Body of pancreas (tissue), 4 donors: ENCODE measurements around the gene POLDIP3. TPM values are rescaled to one million over a fixed set of nuclear protein-coding genes. Genes with fewer than 3 reads are reported as not detected.
"Not testable (repeated sequence)": the region's sequence is repeated elsewhere in the genome, so short reads cannot be mapped to it uniquely, and the experiment has no call there.

Source experiments
- ATAC-seq: fragments of 150-250 bp; one replicate; pipeline ENCODE4 v1.9.1; 2016
- DNase-seq, 4 donors: peaks; one replicate each; pipeline ENCODE4 v3.0.0-alpha.2; 2019
- H3K27ac ChIP-seq, 4 donors: fragments of 200-600 bp; sonication (generic); 1 replicate in 3 of 4; 2 replicates in 1 of 4; pipeline versions ENCODE4 v1.5.1 to v1.6.1; 2016 to 2019; ENCODE audit warnings: mild to moderate bottlenecking in 1 of 4, mixed read lengths in 1 of 4, moderate library complexity in 1 of 4
- H3K27me3 ChIP-seq, 2 donors: fragments of 200-600 bp; sonication (generic); one replicate each; pipeline ENCODE4 v1.6.0; 2016; ENCODE audit warnings: mild to moderate bottlenecking in 1 of 2
- H3K36me3 ChIP-seq, 2 donors: fragments of 200-600 bp; sonication (generic); replicated peaks in 1 of 2; 2 replicates each; pipeline ENCODE4 v1.5.1; 2016; ENCODE audit warnings: low read depth in 2 of 2; ENCODE audit not compliant: insufficient read depth in 1 of 2
- H3K4me1 ChIP-seq: fragments of 200-600 bp; sonication (generic); one replicate; pipeline ENCODE4 v1.6.0; 2016
- H3K4me3 ChIP-seq, 2 donors: fragments of 200-600 bp; sonication (generic); 1 replicate in 1 of 2; 2 replicates in 1 of 2; pipeline ENCODE4 v1.5.1; 2016 to 2019
- H3K9me3 ChIP-seq, 3 donors: fragments of 200-600 bp; sonication (generic); 1 replicate in 2 of 3; 2 replicates in 1 of 3; pipeline ENCODE4 v1.5.1; 2016
- CTCF ChIP-seq, 7 experiments: fragments of 450-650 bp in 4 of 7; fragments of 200-600 bp in 3 of 7; sonication (generic) in 3 of 7; IDR thresholded peaks; one replicate each; pipeline ENCODE4 v1.5.1; 2016 to 2019; ENCODE audit warnings: antibody characterized with exemption in 7 of 7
- POLR2A ChIP-seq, 3 donors: fragments of 450-650 bp; IDR thresholded peaks; one replicate each; pipeline ENCODE4 v1.6.1; 2016; ENCODE audit warnings: antibody characterized with exemption in 3 of 3, mild to moderate bottlenecking in 2 of 3
- whole genome bisulfite sequencing, 2 donors: methylation state at CpG; one replicate each; pipeline ENCODE4 v1.1.5; 2017; 5-methylcytosine and 5-hydroxymethylcytosine counted together
- intact Hi-C: fragments of 100-400 bp; cut with DNase I; formaldehyde crosslinking; loops from one replicate; pipeline ENCODE4 v1.15.1; 2023
- total RNA-seq, 2 donors: library from RNA; depleted of rRNA; stranded (reverse); fragments of >200 nt; gene quantifications; one replicate each; pipeline ENCODE4 v1.1.0, GENCODE V29; 2016

POLDIP3 gene
- total RNA-seq, 2 donors from 2014 or later = 23.1 to 30.6 TPM

GRCh38 chr22:42581762-42582716 lies 32.6 kb downstream of the POLDIP3 start:
- peak; percentile 88 for ATAC-seq
- peaks cover 10% of the 10 kb centered on the region for H3K4me1 ChIP-seq
- peak overlapping the region in 3 of 4 donors; percentile 29 to 56 (median 36) for H3K27ac ChIP-seq

GRCh38 chr22:42581194-42581761 lies 33.4 kb downstream of the POLDIP3 start:
- Histone ChIP-seq H3K36me3 (peaks cover 4 to 23% of the 10 kb centered on the region in 2 donors), H3K4me3 (peak overlapping the region; percentile 60 to 81), H3K27ac (peak overlapping the region in 3 of 4 donors; percentile 29 to 56 (median 36)), H3K4me1 (peaks cover 10% of the 10 kb centered on the region)
- ATAC-seq = peak; percentile 33
- WGBS, 2 donors = 0% methylated on average over 5 to 13 of the region's 22 CpGs
- H3K27me3 ChIP-seq, intact Hi-C loops, H3K9me3 ChIP-seq, DNase-seq: not testable (repeated sequence)

More at GRCh38 chr22:42581762-42582716, 32.6 kb downstream of the POLDIP3 start:
- Histone ChIP-seq H3K4me3 (peak overlapping the region; percentile 60 to 81), H3K36me3 (peaks cover 4 to 29% of the 10 kb centered on the region in 2 donors), H3K9me3 (no peaks in the 10 kb centered on the region), H3K27me3 (no peaks in the 10 kb centered on the region)
- peak in 2 of 3 donors; percentile 31 to 44 for TF ChIP-seq POLR2A (IDR thresholded peaks at IDR 0.05)
- no peak for TF ChIP-seq CTCF (IDR thresholded peaks at IDR 0.05)
- DNase-seq = peak; percentile 73 to 85 (median 75)
- WGBS, 2 donors = 11 to 47% methylated on average over 6 to 24 of the region's 64 CpGs
- intact Hi-C loops = no loop called here

GRCh38 chr22:42580040-42580439 lies 34.6 kb downstream of the POLDIP3 start:
- peaks cover 10% of the 10 kb centered on the region for H3K4me1 ChIP-seq
- intact Hi-C loops, H3K27ac ChIP-seq, H3K27me3 ChIP-seq, ATAC-seq, H3K9me3 ChIP-seq, DNase-seq, H3K4me3 ChIP-seq: not testable (repeated sequence)
- WGBS, 2 donors = 90 to 96% methylated on average over 2 to 3 of the region's 4 CpGs
- peaks cover under 1 to 12% of the 10 kb centered on the region in 2 donors for H3K36me3 ChIP-seq

GRCh38 chr22:42577623-42578240 lies 37.0 kb downstream of the POLDIP3 start:
- no peak overlapping the region for H3K27ac ChIP-seq
- H3K4me3 ChIP-seq = no peak overlapping the region
- intact Hi-C loops = no loop called here
- no peak for DNase-seq
- no peaks in the 10 kb centered on the region for H3K27me3 ChIP-seq
- H3K36me3 ChIP-seq = peaks cover 0 to 11% of the 10 kb centered on the region in 2 donors
- no peak for ATAC-seq
- H3K4me1 ChIP-seq = peaks cover 10% of the 10 kb centered on the region
- no peak for TF ChIP-seq POLR2A (IDR thresholded peaks at IDR 0.05)
- TF ChIP-seq CTCF (IDR thresholded peaks at IDR 0.05) = no peak
- no peaks in the 10 kb centered on the region for H3K9me3 ChIP-seq
- 71 to 79% methylated on average over 10 to 14 of the region's 15 CpGs for WGBS, 2 donors

GRCh38 chr22:42577141-42577540 lies 37.5 kb downstream of the POLDIP3 start:
- intact Hi-C loops, H3K9me3 ChIP-seq, H3K27ac ChIP-seq, H3K4me1 ChIP-seq, DNase-seq, H3K27me3 ChIP-seq, ATAC-seq, H3K4me3 ChIP-seq: not testable (repeated sequence)
- WGBS, 2 donors = 89 to 93% methylated on average over 8 to 9 of the region's 9 CpGs
- H3K36me3 ChIP-seq = peaks cover 0 to 11% of the 10 kb centered on the region in 2 donors

GRCh38 chr22:42575996-42576574 lies 38.6 kb downstream of the POLDIP3 start:
- intact Hi-C loops, H3K4me3 ChIP-seq, H3K27ac ChIP-seq, DNase-seq, ATAC-seq, H3K9me3 ChIP-seq, H3K27me3 ChIP-seq, H3K4me1 ChIP-seq: not testable (repeated sequence)
- peaks cover 0 to 12% of the 10 kb centered on the region in 2 donors for H3K36me3 ChIP-seq
- 90 to 94% methylated on average over 18 to 27 of the region's 30 CpGs for WGBS, 2 donors

- H3K9me3 ChIP-seq, H3K4me1 ChIP-seq, H3K4me3 ChIP-seq, H3K27me3 ChIP-seq, intact Hi-C loops, ATAC-seq, H3K27ac ChIP-seq, DNase-seq: not testable (repeated sequence)
- WGBS, 2 donors = 77 to 100% methylated on average over 5 to 6 of the region's 21 CpGs
- H3K36me3 ChIP-seq = peaks cover 0 to 12% of the 10 kb centered on the region in 2 donors
Measured at GRCh38 chr22:42574468-42574867, 40.2 kb downstream of the POLDIP3 start.

- WGBS, 2 donors = 100% methylated on average over 1 of the region's 1 CpG; no CpG with 5 or more reads in 1 of the 2 donors
- intact Hi-C loops, H3K27ac ChIP-seq, H3K27me3 ChIP-seq, H3K4me1 ChIP-seq, H3K4me3 ChIP-seq, H3K9me3 ChIP-seq, ATAC-seq, DNase-seq: not testable (repeated sequence)
- H3K36me3 ChIP-seq = peaks cover 0 to 12% of the 10 kb centered on the region in 2 donors
Measured at GRCh38 chr22:42574046-42574445, 40.6 kb downstream of the POLDIP3 start.

- H3K36me3 ChIP-seq, H3K4me1 ChIP-seq, DNase-seq, H3K9me3 ChIP-seq, H3K27ac ChIP-seq, intact Hi-C loops, ATAC-seq, H3K27me3 ChIP-seq, H3K4me3 ChIP-seq: not testable (repeated sequence)
- WGBS, 2 donors = 97% methylated on average over 10 of the region's 12 CpGs; no CpG with 5 or more reads in 1 of the 2 donors
Measured at GRCh38 chr22:42571068-42571467, 43.6 kb downstream of the POLDIP3 start.
